Suprapubic skin (tissue), 3 donors: ENCODE measurements around the gene DCAKD.

Experiments
- CTCF ChIP-seq, 2 donors: fragments of 200-600 bp in 1 of 2; fragments of 450-650 bp in 1 of 2; sonication (generic) in 1 of 2; IDR thresholded peaks; one replicate each; pipeline ENCODE4 v1.5.1; 2016 to 2019; ENCODE audit warnings: antibody characterized with exemption in 2 of 2, mild to moderate bottlenecking in 1 of 2, moderate library complexity in 1 of 2
- POLR2AphosphoS5 ChIP-seq, 3 donors: sonication (generic); formaldehyde crosslinking; IDR thresholded peaks; one replicate each; pipeline ENCODE4 v1.6.1; 2017; ENCODE audit warnings: antibody characterized with exemption in 3 of 3

GRCh38 chr17:45070001-45070400, 18.6 kb upstream of the DCAKD start:
- no peak for TF ChIP-seq CTCF (IDR thresholded peaks at IDR 0.05)
- TF ChIP-seq POLR2AphosphoS5 (IDR thresholded peaks at IDR 0.05): no peak
